GM12892 (cell line): Measurements from ENCODE around the gene ERICH4.
"Not testable (repeated sequence)": the region's sequence is repeated elsewhere in the genome, so short reads cannot be mapped to it uniquely, and the experiment has no call there.

Experiments
- DNase-seq: peaks from one replicate; pipeline ENCODE4 v3.0.0; 2011; ENCODE audit not compliant: insufficient read length
- FAIRE-seq: peaks from 2 replicates; lab custom pipeline; 2011; peaks lifted over from hg19 to GRCh38; lab: Jason Lieb, UNC
- POLR2A ChIP-seq: IDR thresholded peaks from 2 replicates; pipeline ENCODE4 v1.6.1; 2011; ENCODE audit warnings: low read depth, low read length, control low read depth
- POLR2AphosphoS5 ChIP-seq: IDR thresholded peaks from 2 replicates; pipeline ENCODE4 v1.6.1; 2011; ENCODE audit warnings: low read depth, low read length, control low read depth
- TAF1 ChIP-seq: IDR thresholded peaks from 2 replicates; pipeline ENCODE4 v1.6.1; 2011; ENCODE audit warnings: low read depth, mild to moderate bottlenecking, control low read depth, low read length, borderline replicate concordance

ERICH4 gene

DNA sequence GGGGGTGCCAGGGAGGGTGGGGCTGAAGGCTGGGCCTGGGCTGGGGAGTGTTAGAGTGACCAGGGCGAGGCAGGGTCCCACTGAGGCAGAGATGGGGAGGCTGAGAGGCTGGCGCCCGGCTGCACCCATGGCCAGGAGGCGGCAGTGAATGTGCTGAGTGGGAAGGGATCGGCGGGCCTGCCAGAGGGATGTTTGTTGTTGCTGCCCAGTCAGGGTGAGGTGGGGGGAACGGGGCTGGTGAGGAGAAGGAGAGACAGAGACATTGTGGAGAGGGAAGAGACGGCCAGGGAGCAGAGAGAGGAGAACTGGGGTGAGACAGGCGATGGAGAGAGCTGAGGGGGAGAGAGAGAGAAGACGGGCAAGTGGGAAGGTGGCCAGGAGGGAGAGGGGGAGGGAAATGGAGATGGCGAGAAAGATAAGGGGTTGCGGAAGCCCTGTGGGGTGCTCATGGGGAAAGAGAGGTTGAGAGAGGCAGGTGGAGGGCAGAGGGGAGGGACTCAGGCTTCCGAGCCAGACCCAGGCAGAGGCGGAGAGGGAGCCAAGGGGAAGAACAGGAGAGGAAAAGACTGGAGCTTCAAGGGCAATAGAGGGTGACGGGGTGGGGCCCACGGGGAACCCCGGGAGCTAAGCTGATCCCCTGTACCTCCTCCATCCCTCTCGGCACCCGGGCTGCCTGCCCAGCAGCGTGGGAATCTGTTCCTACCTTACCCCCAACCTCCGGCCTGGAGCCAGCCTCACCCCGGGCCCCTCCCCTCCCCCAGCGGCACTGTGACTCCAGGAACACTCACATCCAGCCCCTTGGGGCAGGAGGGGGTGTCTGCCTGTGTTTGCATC is 15.1 kb upstream of the ERICH4 start:
- DNase-seq = no peak
- TF ChIP-seq TAF1 = no peak
- TF ChIP-seq POLR2AphosphoS5 = no peak
- TF ChIP-seq POLR2A = no peak
- no peak for FAIRE-seq

DNA sequence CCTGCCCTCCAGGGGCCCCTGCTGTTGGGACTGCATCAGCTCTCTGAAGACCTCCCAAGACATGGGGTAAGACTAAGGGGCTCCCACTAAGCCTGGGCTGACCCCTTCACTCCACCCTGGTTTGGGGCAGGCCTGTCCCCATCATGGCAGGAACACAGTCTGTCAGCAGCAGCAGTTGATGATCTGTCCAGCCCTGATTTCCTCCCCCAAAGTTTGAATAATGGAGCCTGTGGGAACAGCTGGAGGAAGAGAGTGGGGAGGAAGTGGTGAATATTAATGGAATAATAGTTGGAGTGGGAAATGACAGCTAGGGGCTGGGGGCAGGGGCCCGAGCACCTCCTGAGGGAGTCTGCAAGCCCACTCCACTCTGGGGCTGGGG is 14.5 kb upstream of the ERICH4 start:
- DNase-seq = no peak
- FAIRE-seq = no peak
- no peak for TF ChIP-seq POLR2AphosphoS5
- no peak for TF ChIP-seq TAF1
- TF ChIP-seq POLR2A = no peak

DNA sequence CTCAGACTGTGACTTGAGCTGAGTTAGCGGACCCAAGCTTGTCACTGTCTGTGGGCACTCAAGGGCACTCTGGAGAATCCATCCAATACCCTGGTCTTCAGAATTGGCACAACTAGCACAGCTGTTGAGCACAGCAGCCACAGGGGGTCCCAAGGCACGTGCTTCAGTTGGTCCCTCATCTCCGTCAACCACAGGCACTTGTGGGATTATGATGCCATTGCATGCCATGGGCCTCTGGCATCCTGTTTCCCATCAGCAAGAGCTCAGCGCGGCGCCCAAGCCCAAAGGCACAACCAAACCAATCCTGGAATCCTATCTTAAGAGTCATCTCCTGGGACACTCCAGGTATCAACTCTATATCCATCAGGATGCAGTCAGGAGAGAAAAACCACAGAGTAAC is 12.0 kb upstream of the ERICH4 start:
- no peak for DNase-seq
- no peak for FAIRE-seq
- TF ChIP-seq TAF1 (no peak), POLR2A (no peak), POLR2AphosphoS5 (no peak)

DNA sequence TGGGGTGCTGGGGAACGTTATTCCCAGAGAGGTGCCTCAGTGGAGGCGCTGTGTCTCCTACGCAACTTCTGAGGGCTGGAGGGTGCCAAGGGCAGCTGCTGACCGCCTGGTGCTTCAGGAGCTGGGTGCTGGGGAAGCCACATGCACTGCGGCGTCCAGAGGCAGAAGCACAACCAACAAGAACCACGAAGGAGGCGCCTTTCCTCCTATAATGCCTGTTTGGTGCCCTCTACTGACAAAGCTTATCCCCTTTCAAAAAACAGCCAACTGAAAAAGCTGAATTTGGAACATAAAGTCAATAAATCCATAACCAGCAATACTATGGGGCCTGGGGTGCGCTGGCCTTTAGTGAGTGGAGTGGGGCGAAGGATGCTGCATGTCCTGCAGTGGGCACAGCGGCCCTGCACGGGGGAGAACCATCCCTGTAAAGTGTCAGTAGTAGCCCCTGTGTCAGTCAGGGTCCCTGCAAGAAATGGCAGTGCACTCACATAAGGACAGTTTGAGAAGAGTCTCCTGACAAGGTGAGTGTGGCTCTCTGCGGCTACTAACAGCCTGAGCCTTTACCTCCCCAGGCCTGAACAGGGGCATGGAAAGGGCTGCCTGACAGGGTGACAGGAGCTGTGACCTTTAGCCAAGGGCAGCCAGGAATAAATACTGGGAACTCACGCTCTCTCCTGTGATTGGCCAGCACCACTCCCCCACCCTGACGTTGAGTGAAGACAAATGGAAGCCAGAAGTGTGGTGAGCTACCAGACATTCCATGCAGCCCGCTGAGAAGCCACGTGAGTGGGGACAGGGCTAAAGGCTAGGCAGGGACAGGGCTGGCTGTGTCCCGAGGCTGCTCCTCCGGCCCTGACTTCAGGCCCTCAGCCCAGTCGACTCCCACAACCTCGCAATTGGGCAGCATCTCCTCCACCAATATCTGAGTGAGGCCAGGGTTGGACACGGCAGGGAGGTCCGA is 11.2 kb upstream of the ERICH4 start:
- TF ChIP-seq TAF1 = no peak
- DNase-seq (no peak), FAIRE-seq (no peak)

DNA sequence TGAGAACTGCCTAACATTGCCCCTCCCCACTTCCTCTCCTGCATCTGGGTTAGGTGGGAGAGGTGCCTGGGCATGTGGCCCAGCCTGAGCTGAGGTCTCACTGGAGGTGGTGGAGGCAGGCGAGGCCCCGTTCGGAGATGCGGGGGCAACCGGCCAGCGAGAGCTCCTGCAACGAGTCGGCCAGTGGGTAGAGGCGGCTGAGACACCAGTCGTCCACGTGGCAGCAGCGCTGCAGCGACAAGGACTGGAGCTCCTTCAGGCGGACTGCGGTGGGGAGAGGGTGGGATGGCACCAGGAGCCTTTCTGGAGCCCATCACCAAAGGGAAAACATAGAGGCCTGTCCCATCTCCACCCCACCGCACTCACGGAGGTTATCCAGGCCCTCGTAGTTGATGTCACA is 9.8 kb upstream of the ERICH4 start:
- DNase-seq = no peak
- TF ChIP-seq POLR2A (no peak), TAF1 (no peak), POLR2AphosphoS5 (no peak; the same call in 1 of the 2 replicates)
- no peak for FAIRE-seq

DNA sequence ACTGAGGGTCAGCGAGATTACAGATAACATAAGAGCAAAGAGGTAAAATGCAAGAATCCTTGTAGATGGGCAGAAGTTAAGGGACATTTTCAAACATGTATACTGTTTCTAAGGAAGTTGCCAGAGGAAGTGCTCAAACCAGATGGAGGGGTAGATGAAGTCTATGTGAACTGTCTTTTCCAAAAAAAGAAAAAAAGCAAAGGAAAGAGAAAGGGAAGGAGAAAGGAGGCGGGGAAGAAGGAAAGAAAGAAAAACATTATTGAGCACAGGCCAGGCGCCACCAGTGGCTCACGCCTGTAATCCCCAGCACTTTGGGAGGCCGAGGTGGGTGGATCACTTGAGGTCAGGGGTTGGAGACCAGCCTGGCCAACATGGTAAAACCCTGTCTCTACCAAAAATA is 8.5 kb upstream of the ERICH4 start:
- TF ChIP-seq POLR2AphosphoS5 = no peak
- no peak for TF ChIP-seq TAF1
- TF ChIP-seq POLR2A = no peak
- DNase-seq = no peak
- FAIRE-seq = no peak

DNA sequence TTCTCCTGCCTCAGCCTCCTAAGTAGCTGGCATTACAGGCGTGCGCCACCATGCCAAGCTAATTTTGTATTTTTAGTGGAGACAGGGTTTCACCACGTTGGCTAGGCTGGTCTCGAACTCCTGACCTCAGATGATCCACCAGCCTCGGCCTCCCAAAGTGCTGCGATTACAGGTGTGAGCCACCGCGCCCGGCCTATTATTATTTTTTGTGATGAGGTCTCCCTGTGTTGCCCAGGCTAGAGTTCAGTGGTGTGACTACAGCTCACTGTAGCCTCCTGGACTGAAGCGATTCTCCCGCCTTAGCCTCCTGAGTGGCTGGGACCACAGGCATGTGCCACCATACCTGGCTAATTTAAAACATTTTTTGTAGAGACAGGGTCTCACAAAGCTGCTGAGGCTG is 7.6 kb upstream of the ERICH4 start:
- not testable (repeated sequence) for FAIRE-seq

DNA sequence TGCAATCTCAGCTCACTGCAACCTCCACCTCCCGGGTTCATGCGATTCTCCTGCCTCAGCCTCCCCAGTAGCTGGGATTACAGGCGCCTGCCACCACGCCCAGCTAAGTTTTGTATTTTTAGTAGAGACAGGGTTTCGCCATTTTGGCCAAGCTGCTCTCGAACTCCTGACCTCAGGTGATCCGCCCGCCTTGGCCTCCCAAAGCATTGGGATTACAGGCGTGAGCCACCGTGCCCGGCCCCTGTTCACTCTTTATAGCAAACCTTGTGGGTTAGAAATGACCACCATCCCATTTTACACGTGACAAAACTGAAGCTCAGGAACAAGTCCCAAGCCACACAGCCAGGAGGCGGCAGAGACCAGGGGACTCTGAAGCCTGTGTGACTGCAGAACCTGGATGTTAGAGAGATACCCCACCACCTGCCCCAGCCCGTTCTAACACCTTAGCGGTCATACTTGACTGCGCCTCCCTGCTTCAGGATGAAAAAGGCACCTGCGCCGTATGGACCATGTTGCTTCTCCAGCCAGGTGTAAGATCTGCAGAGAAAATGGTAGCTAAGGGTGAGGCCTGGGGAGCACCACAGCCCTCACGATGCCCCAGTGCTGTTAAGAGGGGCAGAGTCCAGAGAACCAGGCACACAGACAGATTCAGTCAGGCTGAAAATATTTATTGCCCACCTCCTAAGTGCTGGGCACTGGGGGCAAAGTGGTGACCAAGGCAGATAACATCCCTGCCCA is 6.9 kb upstream of the ERICH4 start:
- TF ChIP-seq TAF1 (no peak), POLR2A (no peak), POLR2AphosphoS5 (no peak)
- DNase-seq (no peak), FAIRE-seq (no peak)

More for the DNA sequence above, 7.6 kb upstream of the ERICH4 start:
- DNase-seq = not testable (repeated sequence)

DNA sequence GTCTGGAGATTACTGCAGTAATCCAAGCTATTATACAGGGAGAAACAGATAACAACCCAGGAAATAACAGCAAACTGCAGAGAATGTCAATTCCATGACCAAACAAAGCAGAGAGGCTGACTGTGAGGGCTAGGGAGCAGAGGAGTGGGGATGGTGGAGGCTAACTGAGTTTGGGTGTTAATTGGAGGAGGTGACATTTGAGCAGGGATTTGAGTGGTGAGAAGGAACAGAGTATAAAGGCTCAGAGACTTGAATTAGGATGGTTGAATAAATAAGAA is 6.3 kb upstream of the ERICH4 start:
- TF ChIP-seq TAF1 = no peak
- TF ChIP-seq POLR2A = no peak
- no peak for TF ChIP-seq POLR2AphosphoS5
- DNase-seq = no peak
- no peak for FAIRE-seq

DNA sequence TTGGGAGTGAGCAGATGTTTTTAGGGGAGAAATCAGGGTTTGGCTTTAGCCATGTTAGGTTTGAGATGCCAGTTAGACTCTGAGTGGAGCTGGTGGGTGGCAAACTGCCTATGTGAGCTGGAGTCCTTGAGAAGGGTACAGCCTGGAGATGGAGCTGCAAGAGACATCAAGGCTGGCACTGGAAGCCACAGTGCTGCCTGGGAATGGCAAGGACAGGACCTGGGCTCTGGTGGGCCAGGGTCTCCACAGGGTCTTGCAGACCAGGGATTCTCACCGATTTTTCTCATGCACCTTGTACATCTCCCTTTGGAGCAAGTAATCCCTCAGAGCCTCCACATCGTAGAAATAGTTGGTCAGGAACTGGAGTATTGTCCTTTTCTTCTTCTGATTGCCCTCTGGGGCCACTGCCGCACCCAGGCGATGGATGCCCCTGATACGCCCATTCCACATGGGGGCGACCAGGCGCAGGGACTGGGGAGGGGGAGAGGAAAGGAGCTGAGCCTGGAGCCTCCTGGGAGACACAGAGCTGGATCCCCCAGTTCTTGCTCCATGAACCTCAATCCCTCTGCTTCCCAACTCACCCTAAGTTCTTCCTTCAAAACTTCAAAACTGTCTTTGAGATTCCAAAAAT is 4.9 kb upstream of the ERICH4 start:
- no peak for FAIRE-seq
- TF ChIP-seq TAF1 = no peak
- TF ChIP-seq POLR2AphosphoS5 = no peak
- no peak for TF ChIP-seq POLR2A
- no peak for DNase-seq

DNA sequence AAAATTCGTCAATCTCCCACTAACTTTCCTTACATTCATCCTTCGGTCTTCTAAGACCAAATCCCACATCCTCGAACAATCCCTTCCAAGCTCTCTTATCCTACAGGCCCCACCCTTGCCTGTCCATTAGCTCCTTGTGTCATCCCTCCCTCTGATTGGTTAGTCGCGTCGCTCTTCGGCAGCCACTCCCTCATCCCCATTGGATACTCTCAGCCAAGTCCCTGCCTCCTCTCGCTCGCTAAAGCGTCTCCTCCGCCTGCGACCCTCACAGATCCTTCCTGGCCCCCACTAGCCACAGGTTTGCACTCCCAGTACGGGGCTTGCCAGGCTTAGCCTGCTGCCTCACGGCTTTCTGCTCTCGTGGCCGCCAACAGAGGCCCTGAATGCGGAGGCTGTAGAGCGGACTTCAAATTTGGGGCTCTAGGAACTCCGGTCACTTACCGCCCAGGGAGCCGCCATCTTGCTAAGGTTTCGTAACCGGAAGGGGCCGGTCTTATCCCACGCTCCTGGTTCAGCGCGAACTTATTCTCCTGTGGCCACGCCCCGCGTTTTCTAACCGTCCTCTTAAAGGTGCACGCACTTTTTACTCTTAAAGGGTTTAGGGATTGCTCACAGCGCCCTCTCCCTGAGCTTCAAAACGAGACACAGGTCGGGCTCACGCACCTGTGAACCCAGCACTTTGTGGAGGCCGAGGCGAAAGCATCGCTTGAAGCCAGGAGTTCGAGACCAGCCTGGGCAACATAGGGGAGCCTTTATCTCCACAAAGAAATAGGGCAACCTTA is 3.3 kb upstream of the ERICH4 start, which contains the start of gene DMAC2:
Gene DMAC2 (minus strand): TSS at position 472 of the 782 bp plus-strand sequence. CDS start 13 bp downstream, at position 459.
- peak; percentile 88 for TF ChIP-seq POLR2A
- peak; percentile 89 for TF ChIP-seq POLR2AphosphoS5
- TF ChIP-seq TAF1 = peak; percentile 85
- DNase-seq (peak; percentile 88), FAIRE-seq (peak; percentile 99)
